HepG2 (cell line): ENCODE measurements around the gene MRPL2. TPM values are rescaled to one million over a fixed set of nuclear protein-coding genes. Genes with fewer than 3 reads are reported as not detected.

ENCODE experiments used
- ASH2L ChIP-seq: fragments of 300-600, 200-600 bp; sonication (generic); IDR thresholded peaks from 2 replicates; pipeline ENCODE4 v1.7.0; 2017; ENCODE audit warnings: low read depth, mild to moderate bottlenecking, moderate library complexity, mixed read lengths, low read length; ENCODE audit not compliant: insufficient read length
- GZF1 ChIP-seq: sonication (generic); formaldehyde crosslinking; IDR thresholded peaks from 2 replicates; pipeline ENCODE4 v1.5.1; 2020; ENCODE audit warnings: mild to moderate bottlenecking, missing genetic modification reagents
- KDM5B ChIP-seq: sonication (generic); formaldehyde crosslinking; IDR thresholded peaks from 2 replicates; pipeline ENCODE4 v1.4.0; 2020; ENCODE audit warnings: missing genetic modification reagents, mild to moderate bottlenecking, borderline replicate concordance
- NPAS2 ChIP-seq: sonication (generic); formaldehyde crosslinking; IDR thresholded peaks from 2 replicates; pipeline ENCODE4 v1.8.0; 2022; ENCODE audit warnings: mild to moderate bottlenecking, missing genetic modification reagents, borderline replicate concordance
- ZNF33B ChIP-seq: sonication (generic); formaldehyde crosslinking; IDR thresholded peaks from 2 replicates; pipeline ENCODE4 v1.5.1; 2020; ENCODE audit warnings: mild to moderate bottlenecking, missing genetic modification reagents
- ZSCAN21 ChIP-seq: sonication (generic); formaldehyde crosslinking; IDR thresholded peaks from 2 replicates; pipeline ENCODE4 v1.8.0; 2022; ENCODE audit warnings: mild to moderate bottlenecking, missing genetic modification reagents, moderate library complexity, borderline replicate concordance
- ZSCAN25 ChIP-seq: sonication (generic); formaldehyde crosslinking; IDR thresholded peaks from 2 replicates; pipeline ENCODE4 v1.8.0; 2022; ENCODE audit warnings: mild to moderate bottlenecking, missing genetic modification reagents
- polyA plus RNA-seq, 8 experiments: library from polyadenylated mRNA; depleted of rRNA in 3 of 8; stranded (reverse) in 7 of 8; unstranded in 1 of 8; fragments of >200 nt; fragmentation: Illumina TruSeq in 4 of 8; extraction: Trizol in 4 of 8; gene quantifications; 2 replicates each; pipeline versions ENCODE4 v1.2.1 to v1.2.3, GENCODE V29; 2011 to 2016; ENCODE audit warnings: low read depth in 4 of 8, missing spikeins in 1 of 8, mixed read lengths in 1 of 8; ENCODE audit not compliant: insufficient read depth in 1 of 8
- total RNA-seq, 5 experiments: library from RNA; depleted of rRNA; stranded (reverse); fragments of >200 nt; fragmentation: Illumina TruSeq; extraction: Trizol; gene quantifications; 2 replicates each; pipeline ENCODE4 v1.2.3, GENCODE V29; 2016; ENCODE audit warnings: low read depth in 1 of 5
- TF ChIP-seq, protein P1 (sequence below): sonication (generic); formaldehyde crosslinking; IDR thresholded peaks from 2 replicates; pipeline ENCODE4 v1.4.0; 2020; ENCODE audit warnings: missing genetic modification reagents, borderline replicate concordance
- TF ChIP-seq, protein P2 (sequence below): sonication (generic); formaldehyde crosslinking; IDR thresholded peaks from 2 replicates; pipeline ENCODE4 v1.5.1; 2020; ENCODE audit warnings: mild to moderate bottlenecking, missing genetic modification reagents, borderline replicate concordance
- TF ChIP-seq, protein P3 (sequence below): sonication (generic); formaldehyde crosslinking; IDR thresholded peaks from 2 replicates; pipeline ENCODE4 v1.4.0; 2020; ENCODE audit warnings: missing genetic modification reagents

The MRPL2 gene
- total and polyA plus RNA-seq, 2 of the 13 experiments (the other 11 are each of a cell fraction or from before 2014, with no cell fraction given) = 56.8 to 65.6 TPM

- TF ChIP-seq, protein P1, sequence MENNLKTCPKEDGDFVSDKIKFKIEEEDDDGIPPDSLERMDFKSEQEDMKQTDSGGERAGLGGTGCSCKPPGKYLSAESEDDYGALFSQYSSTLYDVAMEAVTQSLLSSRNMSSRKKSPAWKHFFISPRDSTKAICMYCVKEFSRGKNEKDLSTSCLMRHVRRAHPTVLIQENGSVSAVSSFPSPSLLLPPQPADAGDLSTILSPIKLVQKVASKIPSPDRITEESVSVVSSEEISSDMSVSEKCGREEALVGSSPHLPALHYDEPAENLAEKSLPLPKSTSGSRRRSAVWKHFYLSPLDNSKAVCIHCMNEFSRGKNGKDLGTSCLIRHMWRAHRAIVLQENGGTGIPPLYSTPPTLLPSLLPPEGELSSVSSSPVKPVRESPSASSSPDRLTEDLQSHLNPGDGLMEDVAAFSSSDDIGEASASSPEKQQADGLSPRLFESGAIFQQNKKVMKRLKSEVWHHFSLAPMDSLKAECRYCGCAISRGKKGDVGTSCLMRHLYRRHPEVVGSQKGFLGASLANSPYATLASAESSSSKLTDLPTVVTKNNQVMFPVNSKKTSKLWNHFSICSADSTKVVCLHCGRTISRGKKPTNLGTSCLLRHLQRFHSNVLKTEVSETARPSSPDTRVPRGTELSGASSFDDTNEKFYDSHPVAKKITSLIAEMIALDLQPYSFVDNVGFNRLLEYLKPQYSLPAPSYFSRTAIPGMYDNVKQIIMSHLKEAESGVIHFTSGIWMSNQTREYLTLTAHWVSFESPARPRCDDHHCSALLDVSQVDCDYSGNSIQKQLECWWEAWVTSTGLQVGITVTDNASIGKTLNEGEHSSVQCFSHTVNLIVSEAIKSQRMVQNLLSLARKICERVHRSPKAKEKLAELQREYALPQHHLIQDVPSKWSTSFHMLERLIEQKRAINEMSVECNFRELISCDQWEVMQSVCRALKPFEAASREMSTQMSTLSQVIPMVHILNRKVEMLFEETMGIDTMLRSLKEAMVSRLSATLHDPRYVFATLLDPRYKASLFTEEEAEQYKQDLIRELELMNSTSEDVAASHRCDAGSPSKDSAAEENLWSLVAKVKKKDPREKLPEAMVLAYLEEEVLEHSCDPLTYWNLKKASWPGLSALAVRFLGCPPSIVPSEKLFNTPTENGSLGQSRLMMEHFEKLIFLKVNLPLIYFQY (CRISPR knock-in tag) = no peak
- peak; percentile 26; the same call in 1 of the 2 replicates for TF ChIP-seq KDM5B (CRISPR knock-in tag)
- TF ChIP-seq NPAS2 = no peak
- TF ChIP-seq ASH2L = peak; percentile 24
- TF ChIP-seq ZNF33B = 0 out of 2 replicates have a peak, but pooled peaks have one; percentile 29
- TF ChIP-seq ZSCAN21 (CRISPR knock-in tag) = 0 out of 2 replicates have a peak, but pooled peaks have one; percentile 39
- TF ChIP-seq, protein P2, sequence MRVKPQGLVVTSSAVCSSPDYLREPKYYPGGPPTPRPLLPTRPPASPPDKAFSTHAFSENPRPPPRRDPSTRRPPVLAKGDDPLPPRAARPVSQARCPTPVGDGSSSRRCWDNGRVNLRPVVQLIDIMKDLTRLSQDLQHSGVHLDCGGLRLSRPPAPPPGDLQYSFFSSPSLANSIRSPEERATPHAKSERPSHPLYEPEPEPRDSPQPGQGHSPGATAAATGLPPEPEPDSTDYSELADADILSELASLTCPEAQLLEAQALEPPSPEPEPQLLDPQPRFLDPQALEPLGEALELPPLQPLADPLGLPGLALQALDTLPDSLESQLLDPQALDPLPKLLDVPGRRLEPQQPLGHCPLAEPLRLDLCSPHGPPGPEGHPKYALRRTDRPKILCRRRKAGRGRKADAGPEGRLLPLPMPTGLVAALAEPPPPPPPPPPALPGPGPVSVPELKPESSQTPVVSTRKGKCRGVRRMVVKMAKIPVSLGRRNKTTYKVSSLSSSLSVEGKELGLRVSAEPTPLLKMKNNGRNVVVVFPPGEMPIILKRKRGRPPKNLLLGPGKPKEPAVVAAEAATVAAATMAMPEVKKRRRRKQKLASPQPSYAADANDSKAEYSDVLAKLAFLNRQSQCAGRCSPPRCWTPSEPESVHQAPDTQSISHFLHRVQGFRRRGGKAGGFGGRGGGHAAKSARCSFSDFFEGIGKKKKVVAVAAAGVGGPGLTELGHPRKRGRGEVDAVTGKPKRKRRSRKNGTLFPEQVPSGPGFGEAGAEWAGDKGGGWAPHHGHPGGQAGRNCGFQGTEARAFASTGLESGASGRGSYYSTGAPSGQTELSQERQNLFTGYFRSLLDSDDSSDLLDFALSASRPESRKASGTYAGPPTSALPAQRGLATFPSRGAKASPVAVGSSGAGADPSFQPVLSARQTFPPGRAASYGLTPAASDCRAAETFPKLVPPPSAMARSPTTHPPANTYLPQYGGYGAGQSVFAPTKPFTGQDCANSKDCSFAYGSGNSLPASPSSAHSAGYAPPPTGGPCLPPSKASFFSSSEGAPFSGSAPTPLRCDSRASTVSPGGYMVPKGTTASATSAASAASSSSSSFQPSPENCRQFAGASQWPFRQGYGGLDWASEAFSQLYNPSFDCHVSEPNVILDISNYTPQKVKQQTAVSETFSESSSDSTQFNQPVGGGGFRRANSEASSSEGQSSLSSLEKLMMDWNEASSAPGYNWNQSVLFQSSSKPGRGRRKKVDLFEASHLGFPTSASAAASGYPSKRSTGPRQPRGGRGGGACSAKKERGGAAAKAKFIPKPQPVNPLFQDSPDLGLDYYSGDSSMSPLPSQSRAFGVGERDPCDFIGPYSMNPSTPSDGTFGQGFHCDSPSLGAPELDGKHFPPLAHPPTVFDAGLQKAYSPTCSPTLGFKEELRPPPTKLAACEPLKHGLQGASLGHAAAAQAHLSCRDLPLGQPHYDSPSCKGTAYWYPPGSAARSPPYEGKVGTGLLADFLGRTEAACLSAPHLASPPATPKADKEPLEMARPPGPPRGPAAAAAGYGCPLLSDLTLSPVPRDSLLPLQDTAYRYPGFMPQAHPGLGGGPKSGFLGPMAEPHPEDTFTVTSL (CRISPR knock-in tag) = 0 out of 2 replicates have a peak, but pooled peaks have one; percentile 44
- TF ChIP-seq, protein P3, sequence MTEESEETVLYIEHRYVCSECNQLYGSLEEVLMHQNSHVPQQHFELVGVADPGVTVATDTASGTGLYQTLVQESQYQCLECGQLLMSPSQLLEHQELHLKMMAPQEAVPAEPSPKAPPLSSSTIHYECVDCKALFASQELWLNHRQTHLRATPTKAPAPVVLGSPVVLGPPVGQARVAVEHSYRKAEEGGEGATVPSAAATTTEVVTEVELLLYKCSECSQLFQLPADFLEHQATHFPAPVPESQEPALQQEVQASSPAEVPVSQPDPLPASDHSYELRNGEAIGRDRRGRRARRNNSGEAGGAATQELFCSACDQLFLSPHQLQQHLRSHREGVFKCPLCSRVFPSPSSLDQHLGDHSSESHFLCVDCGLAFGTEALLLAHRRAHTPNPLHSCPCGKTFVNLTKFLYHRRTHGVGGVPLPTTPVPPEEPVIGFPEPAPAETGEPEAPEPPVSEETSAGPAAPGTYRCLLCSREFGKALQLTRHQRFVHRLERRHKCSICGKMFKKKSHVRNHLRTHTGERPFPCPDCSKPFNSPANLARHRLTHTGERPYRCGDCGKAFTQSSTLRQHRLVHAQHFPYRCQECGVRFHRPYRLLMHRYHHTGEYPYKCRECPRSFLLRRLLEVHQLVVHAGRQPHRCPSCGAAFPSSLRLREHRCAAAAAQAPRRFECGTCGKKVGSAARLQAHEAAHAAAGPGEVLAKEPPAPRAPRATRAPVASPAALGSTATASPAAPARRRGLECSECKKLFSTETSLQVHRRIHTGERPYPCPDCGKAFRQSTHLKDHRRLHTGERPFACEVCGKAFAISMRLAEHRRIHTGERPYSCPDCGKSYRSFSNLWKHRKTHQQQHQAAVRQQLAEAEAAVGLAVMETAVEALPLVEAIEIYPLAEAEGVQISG (CRISPR knock-in tag) = peak; percentile 1
- peak; percentile 74 for TF ChIP-seq GZF1 (CRISPR knock-in tag)
- TF ChIP-seq ZSCAN25 (CRISPR knock-in tag) = peak; percentile 98
These were observed 960 bp upstream of the MRPL2 start (continued) for GRCh38 chr6:43060034-43060754.
